Adrenal gland (tissue), 12 donors: ENCODE data around the gene VIT. TPM values are rescaled to one million over a fixed set of nuclear protein-coding genes. Genes with fewer than 3 reads are reported as not detected.

Source experiments
- DNase-seq, 7 donors: peaks; one replicate each; pipeline ENCODE4 v3.0.0-alpha.2; 2019 to 2020
- H3K27ac ChIP-seq, 5 donors: fragments of 200-600 bp; sonication (generic) in 4 of 5; 1 replicate in 3 of 5; 2 replicates in 2 of 5; pipeline versions ENCODE4 v1.5.1 to v1.8.0; 2016 to 2020; ENCODE audit warnings: mild to moderate bottlenecking in 1 of 5
- H3K27me3 ChIP-seq: fragments of 200-600 bp; 2 replicates; pipeline ENCODE4 v1.8.0; 2021
- H3K36me3 ChIP-seq, 2 donors: fragments of 200-600 bp; replicated peaks in 1 of 2; 1 replicate in 1 of 2; 2 replicates in 1 of 2; pipeline versions ENCODE4 v1.5.1 to v1.8.0; 2018 to 2022
- H3K4me1 ChIP-seq, 2 donors: fragments of 200-600 bp; replicated peaks in 1 of 2; 1 replicate in 1 of 2; 2 replicates in 1 of 2; pipeline versions ENCODE4 v1.5.1 to v1.8.0; 2018 to 2021
- H3K4me3 ChIP-seq, 4 donors: fragments of 200-600 bp; sonication (generic) in 3 of 4; one replicate each; pipeline ENCODE4 v1.5.1; 2016 to 2018
- H3K9me3 ChIP-seq, 3 donors: fragments of 200-600 bp; sonication (generic) in 1 of 3; replicated peaks in 1 of 3; 1 replicate in 2 of 3; 2 replicates in 1 of 3; pipeline versions ENCODE4 v1.5.1 to v1.8.0; 2016 to 2021
- POLR2A ChIP-seq, 2 donors: fragments of 450-650 bp; IDR thresholded peaks; one replicate each; pipeline ENCODE4 v1.6.1; 2017; ENCODE audit warnings: antibody characterized with exemption in 2 of 2, mild to moderate bottlenecking in 2 of 2, moderate library complexity in 1 of 2
- WGBS, 4 donors: extraction: QIAGEN DNeasy Blood & Tissue Kit in 2 of 4; methylation state at CpG; one replicate each; pipeline versions ENCODE4 v1.1.5 to v1.1.7; 2013 to 2017; 5-methylcytosine and 5-hydroxymethylcytosine counted together
- intact Hi-C, 2 donors: fragments of 100-400 bp; cut with DNase I; formaldehyde crosslinking; loops; one replicate each; pipeline versions ENCODE4 v1.14.1 to v1.15.0; 2022 to 2023
- polyA plus RNA-seq, 3 donors: library from polyadenylated mRNA; stranded (reverse); fragments of 200-250 nt in 2 of 3; fragments of 350-450 nt in 1 of 3; fragmentation: Illumina TruSeq in 1 of 3; extraction: RNeasy Lipid Tissue Mini Kit (QIAGEN cat#74804) in 1 of 3; gene quantifications; one replicate each; pipeline ENCODE4 v1.2.3, GENCODE V29; 2013 to 2014
- total RNA-seq, 9 donors: library from RNA; depleted of rRNA in 4 of 9; stranded (reverse); fragments of >200 nt in 4 of 9; fragments of 120-200 nt in 1 of 9; fragmentation: NEBNext Ultra II Directional in 1 of 9; extraction: Animal tissue kit (Norgen Biotek cat#: 25700) in 1 of 9; gene quantifications; one replicate each; pipeline versions ENCODE4 v1.1.0 to v1.2.4, GENCODE V29; 2013 to 2023
- TF ChIP-seq, protein P1 (sequence below), 6 experiments: fragments of 450-650 bp in 4 of 6; fragments of 200-600 bp in 2 of 6; sonication (generic) in 1 of 6; IDR thresholded peaks; 1 replicate in 5 of 6; 2 replicates in 1 of 6; pipeline versions ENCODE4 v1.5.1 to v1.8.0; 2016 to 2021; ENCODE audit warnings: antibody characterized with exemption in 6 of 6, mild to moderate bottlenecking in 2 of 6, moderate library complexity in 1 of 6
- donor health status: healthy with polysubstance abuse.
- donor health status: Bipolar disorder and iron deficiency.
- donor health status: DM: yes; HTN: yes; CAD: no.
- donor health status: DM: no; HTN: no; CAD: no.
- donor health status: DM: no; HTN: no; CAD: no.
- donor health status: DM: yes; HTN: yes; CAD: no.

Gene VIT
- total and polyA plus RNA-seq, 12 donors: 0.06 to 2.0 (median 0.40) TPM; not detected in 2

- no peak overlapping the region for H3K4me3 ChIP-seq
- TF ChIP-seq, protein P1, sequence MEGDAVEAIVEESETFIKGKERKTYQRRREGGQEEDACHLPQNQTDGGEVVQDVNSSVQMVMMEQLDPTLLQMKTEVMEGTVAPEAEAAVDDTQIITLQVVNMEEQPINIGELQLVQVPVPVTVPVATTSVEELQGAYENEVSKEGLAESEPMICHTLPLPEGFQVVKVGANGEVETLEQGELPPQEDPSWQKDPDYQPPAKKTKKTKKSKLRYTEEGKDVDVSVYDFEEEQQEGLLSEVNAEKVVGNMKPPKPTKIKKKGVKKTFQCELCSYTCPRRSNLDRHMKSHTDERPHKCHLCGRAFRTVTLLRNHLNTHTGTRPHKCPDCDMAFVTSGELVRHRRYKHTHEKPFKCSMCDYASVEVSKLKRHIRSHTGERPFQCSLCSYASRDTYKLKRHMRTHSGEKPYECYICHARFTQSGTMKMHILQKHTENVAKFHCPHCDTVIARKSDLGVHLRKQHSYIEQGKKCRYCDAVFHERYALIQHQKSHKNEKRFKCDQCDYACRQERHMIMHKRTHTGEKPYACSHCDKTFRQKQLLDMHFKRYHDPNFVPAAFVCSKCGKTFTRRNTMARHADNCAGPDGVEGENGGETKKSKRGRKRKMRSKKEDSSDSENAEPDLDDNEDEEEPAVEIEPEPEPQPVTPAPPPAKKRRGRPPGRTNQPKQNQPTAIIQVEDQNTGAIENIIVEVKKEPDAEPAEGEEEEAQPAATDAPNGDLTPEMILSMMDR (IDR thresholded peaks at IDR 0.05): no peak
- TF ChIP-seq POLR2A (IDR thresholded peaks at IDR 0.05): no peak
- peaks cover 0 to 7% (median 0%) of the 10 kb centered on the region in 3 donors for H3K9me3 ChIP-seq
- no peak for DNase-seq
- no peak overlapping the region for H3K27ac ChIP-seq
- no peaks in the 10 kb centered on the region for H3K4me1 ChIP-seq
- no peaks in the 10 kb centered on the region for H3K27me3 ChIP-seq
- H3K36me3 ChIP-seq: peaks cover 0 to 3% of the 10 kb centered on the region in 2 donors
- intact Hi-C loops: no loop called here
Measured at GRCh38 chr2:36843838-36844237, 147.3 kb downstream of the VIT start.

GRCh38 chr2:36849265-36849664, 152.8 kb downstream of the VIT start:
- intact Hi-C loops: no loop called here
- 95 to 98% (median 97%) methylated on average over 8 of the region's 8 CpGs for WGBS, 4 donors
- DNase-seq: no peak
- H3K4me1 ChIP-seq: no peaks in the 10 kb centered on the region
- H3K36me3 ChIP-seq: peaks cover 0 to 10% of the 10 kb centered on the region in 2 donors
- H3K4me3 ChIP-seq: no peak overlapping the region
- no peak for TF ChIP-seq POLR2A (IDR thresholded peaks at IDR 0.05)
- TF ChIP-seq, protein P1 (IDR thresholded peaks at IDR 0.05): no peak
- no peak overlapping the region for H3K27ac ChIP-seq
- peaks cover 0 to 7% (median 0%) of the 10 kb centered on the region in 3 donors for H3K9me3 ChIP-seq
- H3K27me3 ChIP-seq: no peaks in the 10 kb centered on the region

GRCh38 chr2:36854241-36854640, 157.7 kb downstream of the VIT start:
- Histone ChIP-seq H3K4me3 (no peak overlapping the region), H3K9me3 (no peaks in the 10 kb centered on the region), H3K4me1 (no peaks in the 10 kb centered on the region), H3K27ac (no peak overlapping the region), H3K36me3 (peaks cover 0 to 31% of the 10 kb centered on the region in 2 donors), H3K27me3 (no peaks in the 10 kb centered on the region)
- DNase-seq: no peak
- TF ChIP-seq, protein P1 (IDR thresholded peaks at IDR 0.05): no peak
- TF ChIP-seq POLR2A (IDR thresholded peaks at IDR 0.05): no peak
- WGBS, 4 donors: 83 to 87% (median 87%) methylated on average over 2 of the region's 2 CpGs
- intact Hi-C loops: no loop called here

- no peak for DNase-seq
- Histone ChIP-seq H3K27ac (no peak overlapping the region), H3K36me3 (peaks cover 0 to 28% of the 10 kb centered on the region in 2 donors), H3K4me1 (no peaks in the 10 kb centered on the region), H3K9me3 (no peaks in the 10 kb centered on the region), H3K4me3 (no peak overlapping the region), H3K27me3 (no peaks in the 10 kb centered on the region)
- intact Hi-C loops: no loop called here
- no peak for TF ChIP-seq POLR2A (IDR thresholded peaks at IDR 0.05)
- TF ChIP-seq, protein P1 (IDR thresholded peaks at IDR 0.05): no peak
- WGBS, 4 donors: 96 to 99% (median 99%) methylated on average over 2 of the region's 2 CpGs
Measured at GRCh38 chr2:36855429-36855828, 158.9 kb downstream of the VIT start.
